T follicular helper cell (primary cell): ENCODE results near the gene DMGDH.
A peak's percentile ranks its signal among the peaks of the same experiment; 100 is the strongest.
"Not testable (repeated sequence)": the region's sequence is repeated elsewhere in the genome, so short reads cannot be mapped to it uniquely, and the experiment has no call there.

Source experiments
- DNase-seq: peaks from one replicate; pipeline ENCODE4 v3.0.0-alpha.2; 2020; ENCODE audit warnings: low read depth

The DMGDH gene

DNA sequence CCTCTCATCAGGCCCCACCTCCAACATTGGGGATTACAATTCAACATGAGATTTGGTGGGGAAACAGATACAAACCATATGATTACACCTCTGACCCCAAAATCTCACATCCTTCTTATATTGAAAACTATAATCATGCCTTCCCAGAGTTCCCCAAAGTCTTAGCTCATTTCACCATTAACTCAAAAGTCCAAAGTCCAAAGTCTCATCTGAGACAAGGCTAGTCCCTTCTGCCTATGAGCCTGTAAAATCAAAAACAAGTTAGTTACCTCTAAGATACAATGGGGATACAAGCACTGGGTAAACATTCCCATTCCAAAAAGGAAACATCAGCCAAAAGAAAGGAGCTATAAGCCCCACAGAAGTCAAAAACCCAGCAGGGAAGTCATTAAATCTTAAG lies 57.6 kb downstream of the DMGDH start:
- no peak for DNase-seq

DNA sequence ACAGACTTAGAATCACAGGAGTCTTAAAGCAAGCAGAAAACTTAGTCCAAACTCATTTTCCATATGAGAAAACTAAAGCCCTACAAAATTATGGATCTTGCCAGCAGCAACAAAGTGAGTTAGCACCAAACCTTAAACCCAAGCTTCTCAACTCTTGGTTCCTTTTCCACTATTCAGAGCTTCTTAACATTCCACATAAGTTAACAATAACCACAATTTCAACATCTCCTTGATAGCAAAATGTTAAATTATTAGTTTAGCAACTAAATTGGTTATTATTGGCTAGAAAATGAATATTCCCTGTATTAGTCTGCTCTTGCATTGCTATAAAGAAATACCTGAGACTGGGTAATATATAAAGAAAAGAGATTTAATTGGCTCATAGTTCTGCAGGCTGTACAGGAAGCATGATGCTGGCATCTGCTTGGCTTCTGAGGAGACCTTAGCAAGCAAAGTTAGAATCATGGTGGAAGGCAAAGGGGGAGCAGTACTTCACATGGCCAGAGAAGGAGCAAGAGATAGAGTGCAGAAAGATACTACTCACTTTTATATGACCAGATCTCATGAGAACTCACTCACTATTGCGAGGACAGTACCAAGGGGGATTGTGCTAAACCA lies 58.1 kb downstream of the DMGDH start:
- DNase-seq: no peak

DNA sequence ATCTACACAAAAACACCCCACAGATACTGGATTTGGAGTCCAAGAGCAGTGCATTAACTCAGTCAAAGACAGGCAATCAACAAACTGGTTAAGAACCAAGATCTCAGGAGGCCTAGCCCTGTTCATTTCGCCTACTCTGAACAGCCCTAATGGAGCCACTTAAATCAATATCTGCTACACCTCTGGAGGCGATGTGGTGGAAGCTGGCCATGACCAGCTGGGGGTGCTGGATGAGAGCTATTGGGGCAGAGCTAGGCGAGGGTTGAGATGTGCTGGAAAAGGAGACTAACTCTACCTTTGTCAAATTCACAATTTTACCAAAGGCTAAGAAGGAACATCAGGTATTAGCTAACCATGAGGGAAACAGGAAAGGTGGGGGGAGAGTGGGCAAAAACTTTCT lies 61.1 kb downstream of the DMGDH start:
- DNase-seq: no peak

DNA sequence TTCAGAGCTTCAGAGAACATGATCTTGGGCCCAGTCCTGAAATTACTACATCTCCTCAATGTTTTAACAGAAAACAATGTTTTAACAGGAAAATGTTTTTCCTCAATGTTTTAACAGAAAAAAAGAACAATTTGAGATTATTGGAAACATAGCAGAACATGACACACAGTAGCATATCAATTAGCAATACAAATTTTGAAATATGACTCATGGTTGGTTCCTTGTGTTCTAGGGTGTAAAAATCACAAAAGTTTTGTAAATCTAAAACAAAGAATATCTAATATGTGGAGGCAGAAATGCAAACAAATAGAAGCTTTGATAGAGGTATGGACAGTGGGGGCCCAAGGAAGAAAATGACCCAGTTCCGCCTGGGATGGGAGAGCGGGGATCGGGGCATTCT lies 61.6 kb downstream of the DMGDH start:
- no peak for DNase-seq

DNA sequence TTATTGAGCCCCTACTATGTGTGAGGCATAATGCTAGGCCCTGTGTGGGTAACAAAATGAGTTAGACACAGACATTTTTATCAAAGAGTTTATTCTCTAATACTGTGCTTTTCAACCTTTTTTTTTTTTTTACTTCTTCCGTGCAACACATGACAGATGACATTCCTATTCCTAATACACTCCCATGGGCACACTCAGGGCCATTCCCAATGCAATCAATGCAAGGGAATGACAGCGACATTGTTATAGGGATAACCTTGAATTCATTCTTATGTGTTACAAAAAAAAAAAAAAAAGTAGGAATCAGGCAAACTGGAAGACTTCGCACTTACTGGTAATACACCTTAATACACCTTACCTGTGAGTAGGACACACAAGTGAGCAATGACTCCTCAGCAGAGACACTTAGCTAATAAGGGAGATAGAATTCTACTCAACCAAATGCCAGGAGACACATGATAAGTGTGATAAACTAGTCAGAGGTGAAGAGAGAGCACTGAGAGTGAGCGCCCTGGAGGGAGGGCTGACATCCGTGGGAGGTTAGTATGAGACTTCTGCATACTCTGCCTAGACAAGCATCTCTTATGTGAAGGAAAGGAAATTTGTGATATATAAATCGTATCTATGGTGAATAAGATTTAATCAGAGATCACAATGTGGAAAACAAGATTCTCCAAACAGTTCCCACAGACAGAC lies 63.4 kb downstream of the DMGDH start:
- DNase-seq: no peak

DNA sequence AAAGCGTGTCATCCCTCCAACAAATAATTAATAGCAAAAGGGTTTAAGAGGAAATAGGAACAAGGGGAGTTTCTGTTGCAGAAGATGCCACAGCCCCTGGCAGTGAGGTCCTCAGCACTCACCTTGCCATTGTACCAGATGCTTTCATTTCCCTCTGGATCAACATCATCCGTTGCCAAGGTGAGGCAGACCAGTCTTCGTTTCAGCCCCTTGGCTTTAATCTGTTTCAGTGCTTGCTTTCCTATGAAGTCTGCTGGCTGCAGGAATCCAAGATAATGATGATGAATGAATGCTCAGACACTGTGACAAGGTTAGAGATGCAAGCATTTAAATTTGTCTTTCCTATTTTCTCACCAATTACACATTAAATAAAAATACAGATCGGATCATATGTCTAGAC lies 64.3 kb downstream of the DMGDH start:
- DNase-seq: no peak

DNA sequence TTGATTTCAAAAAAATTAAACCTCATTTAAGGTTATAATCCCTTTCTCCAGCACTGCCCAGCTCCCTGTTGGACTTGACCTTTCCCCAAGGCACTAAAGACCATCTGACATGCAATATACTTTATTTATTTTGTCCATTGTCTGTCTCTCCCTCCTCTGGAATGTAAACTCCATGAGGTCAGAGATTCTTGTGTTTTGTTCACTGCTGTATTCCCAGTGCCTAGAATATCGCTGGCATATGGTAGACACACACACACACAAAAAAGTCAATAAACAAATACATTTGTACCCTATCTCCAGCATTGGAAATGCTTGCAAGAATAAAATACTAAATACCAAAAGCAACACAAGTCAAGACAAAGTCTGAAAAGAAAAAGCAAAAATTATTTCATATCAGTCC lies 67.1 kb downstream of the DMGDH start:
- DNase-seq: no peak

DNA sequence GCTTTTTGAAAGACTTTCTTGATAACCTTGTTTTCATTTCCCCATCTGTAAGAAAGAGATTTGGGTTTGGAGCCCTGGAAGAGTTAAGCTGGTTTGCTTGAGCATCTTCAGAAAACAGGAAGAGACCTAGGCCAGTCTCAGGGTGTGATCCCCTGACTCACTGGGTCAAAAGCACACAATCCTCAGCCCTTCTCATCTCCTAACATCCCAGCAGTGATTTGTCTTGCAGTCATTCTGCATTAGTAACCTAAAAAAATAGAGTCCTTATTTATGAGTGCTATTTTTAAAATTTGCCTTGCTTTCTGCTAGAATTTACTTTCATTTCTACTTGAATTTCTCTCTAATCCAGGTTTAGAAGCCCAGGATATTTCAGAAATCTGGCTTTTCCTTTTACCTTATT lies 68.0 kb downstream of the DMGDH start:
- DNase-seq: no peak

DNA sequence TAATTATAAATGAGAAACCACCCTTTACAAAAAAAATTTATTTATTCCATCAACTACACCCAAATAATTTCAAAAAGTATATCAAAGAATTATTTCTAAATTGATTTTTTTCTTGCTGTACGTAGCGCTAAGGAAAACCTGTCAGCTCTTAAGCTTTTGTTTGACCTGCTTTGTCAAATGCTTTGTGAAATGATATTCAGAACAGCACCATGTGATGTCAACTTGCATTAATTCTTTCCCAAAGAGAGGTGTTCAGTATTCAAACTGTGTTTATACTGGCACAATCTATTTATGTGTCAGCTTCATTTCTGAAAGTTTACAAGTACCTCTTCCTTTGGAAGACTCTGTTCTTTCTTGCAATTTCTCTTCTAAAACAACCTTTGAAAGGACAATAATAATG lies 72.4 kb downstream of the DMGDH start:
- DNase-seq: no peak

DNA sequence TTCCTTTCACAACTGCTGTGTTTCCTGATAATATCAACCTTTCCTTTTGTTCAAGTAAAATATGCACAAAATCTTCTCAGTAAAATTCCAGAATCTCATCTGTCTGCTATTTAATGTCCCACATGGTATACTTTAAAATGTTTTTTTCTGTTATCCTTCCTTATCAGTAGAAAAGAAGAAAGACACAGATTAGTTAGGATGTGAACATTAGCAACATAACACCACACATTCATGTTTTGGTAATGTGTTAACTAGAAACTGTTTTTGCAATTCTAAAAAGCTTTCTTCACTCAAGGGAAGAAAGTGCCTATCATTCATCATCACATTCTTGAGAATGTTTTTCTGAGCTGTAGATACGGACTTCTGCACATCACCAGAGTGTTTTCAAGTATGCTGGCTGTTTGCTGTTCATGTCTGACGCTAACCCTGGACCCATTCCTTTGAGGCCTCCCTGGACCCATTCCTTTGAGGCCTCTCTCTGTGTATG lies 73.9 kb downstream of the DMGDH start:
- no peak for DNase-seq

DNA sequence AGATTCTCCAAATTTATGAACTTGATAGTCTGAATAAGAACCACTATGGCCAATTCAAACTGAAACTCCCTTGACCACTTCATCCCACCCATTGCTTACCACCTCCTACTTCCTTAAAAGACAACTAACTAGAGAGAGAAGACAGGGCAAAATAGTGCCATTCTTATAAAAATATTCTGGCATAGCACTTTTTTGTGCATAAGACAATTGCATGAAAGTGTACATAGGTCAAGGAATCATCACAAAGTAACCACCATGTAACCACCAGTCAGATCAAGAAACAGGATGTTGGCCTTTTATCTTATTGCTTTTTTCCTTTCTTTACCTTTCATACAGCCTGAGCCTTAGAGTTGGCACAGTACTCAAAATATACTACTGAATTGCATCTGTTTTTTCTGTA lies 76.3 kb downstream of the DMGDH start:
- DNase-seq: no peak

DNA sequence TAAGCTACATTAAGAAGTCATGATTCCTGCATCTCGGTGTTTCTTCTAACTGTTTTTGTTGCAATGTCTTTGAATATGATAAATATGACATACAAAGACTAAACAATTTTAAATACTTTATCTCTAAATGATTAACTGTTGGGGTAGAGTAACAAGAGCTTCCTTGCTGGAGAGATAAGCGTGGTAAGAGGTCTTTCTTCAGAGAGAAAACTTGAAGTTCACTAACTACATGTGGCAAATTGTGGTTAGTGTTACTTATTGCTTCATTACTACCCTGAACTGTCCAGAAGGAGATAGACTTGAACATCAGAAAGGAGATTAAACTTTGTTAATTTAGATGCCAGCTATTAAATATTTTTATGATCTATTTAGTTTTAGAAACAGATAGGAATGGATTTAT lies 77.3 kb downstream of the DMGDH start:
- no peak for DNase-seq

DNA sequence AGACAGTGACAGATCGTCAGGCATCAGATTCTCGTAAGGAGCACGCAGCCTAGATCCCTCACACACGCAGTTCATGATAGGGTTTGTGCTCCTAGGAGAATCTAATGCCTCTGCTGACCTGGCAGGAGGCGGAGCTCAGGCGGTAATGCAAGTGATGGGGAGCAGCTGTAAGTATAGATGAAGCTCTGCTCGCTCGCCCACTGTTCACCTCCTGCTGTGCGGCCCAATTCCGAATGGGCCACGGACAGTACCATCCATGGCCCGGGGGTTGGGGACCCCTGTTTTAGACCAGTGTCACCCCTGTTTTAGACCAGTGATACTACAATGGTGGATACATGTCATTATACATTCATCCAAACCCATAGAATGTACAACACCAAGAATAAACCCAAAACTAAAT lies 80.4 kb downstream of the DMGDH start:
- DNase-seq: no peak

DNA sequence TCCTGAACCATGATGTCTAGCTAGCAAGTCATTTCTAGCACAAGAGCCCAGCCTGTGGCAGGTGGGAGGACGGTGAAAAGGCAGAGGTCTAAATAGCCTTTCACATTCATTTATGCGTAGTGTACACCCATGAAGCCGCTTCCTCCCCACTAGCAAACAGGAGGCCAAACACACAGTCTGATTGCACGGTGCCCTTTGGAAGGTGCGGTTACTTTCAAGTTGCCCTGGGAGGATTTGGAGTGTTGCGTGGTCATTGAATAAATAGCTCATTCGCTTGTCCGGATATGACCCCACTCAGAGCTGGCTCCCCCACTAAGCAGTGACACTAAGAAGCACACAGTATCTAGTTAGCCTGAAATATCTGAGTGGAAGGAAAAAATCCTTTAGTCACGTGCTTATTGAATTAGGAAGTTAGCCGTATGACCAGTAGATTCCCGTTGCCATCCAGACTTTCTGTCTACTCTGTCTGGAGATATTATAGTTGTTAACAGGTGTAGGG lies 83.7 kb downstream of the DMGDH start:
- no peak for DNase-seq

DNA sequence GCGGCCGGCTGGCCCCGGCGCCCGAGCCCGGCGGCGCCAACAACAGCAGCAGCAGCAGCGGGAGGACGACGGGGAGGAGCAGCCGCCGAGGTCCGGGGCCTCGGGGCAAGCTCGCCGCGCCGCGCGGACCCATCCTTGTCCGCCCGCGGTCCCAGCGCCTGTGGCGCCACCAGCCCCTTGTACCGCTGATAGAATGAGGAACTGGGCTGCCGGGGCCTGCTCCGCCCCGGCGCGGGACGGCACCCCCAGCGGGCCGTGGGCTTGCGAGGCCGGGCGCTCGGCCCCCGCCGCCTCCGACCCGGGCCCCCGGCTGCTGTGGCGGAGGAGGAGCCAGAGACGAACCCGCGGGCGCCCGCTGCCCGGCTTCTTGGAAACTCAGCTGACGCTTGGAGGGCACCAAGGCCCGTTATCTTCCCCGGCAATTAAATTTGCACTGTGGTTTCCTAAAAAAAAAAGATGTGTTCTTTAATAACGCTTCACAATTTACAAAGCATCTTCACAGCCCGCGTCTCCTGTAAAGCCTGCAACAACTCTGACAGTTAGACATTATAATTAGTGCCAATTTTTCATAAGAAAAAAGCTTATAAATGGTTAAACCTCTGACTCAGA lies 84.3 kb downstream of the DMGDH start, which contains the start of gene ARSB:
Gene ARSB (minus strand): TSS at position 195 of the 609 bp plus-strand sequence. CDS start 62 bp downstream, at position 133.
- DNase-seq: no peak

DNA sequence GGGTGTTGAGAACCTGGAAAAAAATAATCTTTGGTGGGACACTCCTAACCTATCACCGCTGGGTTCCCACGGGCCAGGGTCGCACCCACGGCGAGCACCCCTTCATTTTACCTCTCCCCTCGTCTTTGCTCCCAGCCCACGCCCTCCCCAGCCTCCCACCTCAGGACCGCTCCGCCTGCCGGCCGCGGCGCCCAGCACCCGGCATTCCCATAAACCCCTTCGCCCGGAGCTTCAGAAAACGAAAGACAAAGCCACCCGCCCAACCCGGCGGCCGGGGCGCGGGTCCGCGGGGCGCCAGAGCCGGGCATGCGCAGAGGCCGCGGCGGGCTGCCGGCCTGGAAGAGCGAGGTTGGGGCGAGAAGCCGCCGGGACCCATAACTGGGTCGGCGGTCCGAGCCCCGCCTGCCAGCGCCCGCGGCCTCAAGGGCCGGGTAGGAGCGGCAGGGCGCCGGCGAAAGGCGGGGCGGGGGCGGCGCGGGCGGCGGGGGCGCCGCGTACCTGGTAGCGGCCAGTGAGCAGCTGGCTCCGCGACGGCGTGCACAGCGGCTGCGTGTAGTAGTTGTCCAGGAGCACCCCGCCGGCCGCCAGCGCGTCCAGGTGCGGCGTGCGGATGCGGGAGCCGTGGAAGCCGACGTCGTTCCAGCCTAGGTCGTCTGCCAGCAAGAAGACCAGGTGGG lies 84.9 kb downstream of the DMGDH start:
- peak; percentile 60 for DNase-seq

DNA sequence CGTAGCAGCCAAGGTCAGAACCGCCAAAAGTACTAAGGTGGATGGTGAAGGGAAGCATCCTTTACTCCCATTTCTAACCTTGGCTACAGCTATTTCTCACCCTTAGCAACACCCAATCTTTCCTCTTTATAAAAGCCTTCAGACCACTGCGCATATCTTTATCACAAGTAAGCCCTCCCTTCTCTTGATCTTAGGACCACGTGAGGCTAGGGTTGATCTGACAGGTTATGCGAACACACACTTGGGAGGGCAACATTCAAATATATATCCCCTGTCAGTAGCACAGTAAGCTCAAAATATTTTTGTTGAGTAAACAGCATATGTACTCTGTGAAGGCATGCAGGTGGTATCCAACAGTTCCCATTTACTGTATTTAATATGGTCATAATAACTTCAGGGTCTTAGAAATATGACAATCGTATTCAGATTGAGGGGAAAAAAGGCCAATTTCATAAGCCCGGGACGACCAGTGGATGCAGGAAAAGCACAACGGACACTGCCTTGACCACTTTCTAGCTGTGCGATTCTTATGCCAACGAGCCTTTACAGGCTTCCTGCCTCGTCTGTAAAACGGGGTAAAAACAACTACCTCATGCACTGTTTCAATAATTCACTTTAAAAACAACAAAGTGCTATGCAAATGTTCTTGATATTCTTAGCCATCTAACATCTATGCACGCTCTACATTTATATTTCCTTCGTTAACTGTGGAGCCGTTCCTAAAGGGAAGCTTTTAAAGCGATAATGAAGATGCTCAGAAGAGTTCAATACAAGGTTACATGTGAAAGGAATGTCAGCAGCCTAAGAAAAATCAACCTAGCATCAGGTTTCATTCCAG lies 85.7 kb downstream of the DMGDH start:
- DNase-seq: no peak

DNA sequence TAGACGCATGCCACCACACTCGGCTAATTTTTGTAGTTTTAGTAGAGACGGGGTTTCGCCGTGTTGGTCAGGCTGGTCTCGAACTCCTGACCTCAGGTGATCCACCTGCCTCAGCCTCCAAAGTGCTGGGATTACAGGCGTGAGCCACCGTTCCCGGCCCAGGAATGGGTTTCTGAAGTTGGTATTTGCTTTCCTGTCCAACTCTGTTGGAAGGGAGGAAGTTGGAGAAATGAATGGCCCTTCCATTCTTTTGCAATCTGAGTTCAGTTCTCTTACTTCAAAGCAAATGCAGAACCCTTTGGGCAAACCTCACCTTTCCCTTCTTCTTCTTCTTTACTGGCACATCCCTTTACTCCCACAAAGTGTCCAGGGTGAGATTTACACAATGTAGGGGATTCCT lies 86.3 kb downstream of the DMGDH start:
- not testable (repeated sequence) for DNase-seq

DNA sequence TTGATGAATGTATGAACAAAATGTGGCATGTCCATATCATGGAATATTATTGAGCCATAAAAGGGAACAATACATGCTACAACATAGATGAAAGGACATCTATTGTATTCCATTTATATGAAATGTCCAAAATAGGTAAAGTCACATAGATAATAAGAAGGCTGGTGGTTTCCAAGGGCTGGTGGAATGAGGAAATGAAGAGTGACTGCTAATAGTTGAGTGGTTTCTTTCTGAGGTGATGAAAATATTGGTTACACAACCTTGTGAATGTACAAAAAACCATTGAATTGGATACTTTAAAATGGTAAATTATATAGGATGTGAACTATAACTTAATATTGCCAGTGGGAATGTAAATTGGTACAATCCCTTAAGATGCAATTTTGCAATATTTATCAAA lies 89.6 kb downstream of the DMGDH start:
- no peak for DNase-seq

DNA sequence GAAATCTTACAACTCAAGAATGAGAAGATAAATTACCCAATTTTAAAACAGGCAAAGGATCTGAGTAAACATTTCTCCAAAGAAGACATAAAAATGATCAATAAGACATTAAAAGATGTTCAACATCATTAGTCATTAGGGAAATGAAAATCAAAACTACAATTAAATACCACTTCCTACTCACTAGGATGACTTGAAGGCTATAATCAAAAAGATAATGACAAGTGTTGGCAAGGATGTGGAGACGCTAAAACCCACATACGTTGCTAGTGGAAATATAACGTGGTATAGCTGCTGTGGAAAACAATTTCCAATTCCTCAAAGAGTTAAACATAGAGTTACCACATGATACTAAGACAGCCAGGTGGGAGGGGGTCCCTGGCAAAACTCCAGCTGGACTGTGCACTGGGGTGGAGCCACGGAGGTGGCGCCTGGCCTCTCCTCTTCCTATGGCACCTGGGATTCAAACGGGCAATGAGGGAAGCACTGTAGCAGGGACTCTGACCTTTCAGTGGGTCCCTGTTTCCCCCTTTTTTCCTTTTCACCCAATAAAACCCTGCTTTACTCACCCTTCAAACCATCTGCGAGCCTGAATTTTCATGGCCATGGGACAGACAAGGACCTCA lies 90.2 kb downstream of the DMGDH start:
- DNase-seq: no peak

DNA sequence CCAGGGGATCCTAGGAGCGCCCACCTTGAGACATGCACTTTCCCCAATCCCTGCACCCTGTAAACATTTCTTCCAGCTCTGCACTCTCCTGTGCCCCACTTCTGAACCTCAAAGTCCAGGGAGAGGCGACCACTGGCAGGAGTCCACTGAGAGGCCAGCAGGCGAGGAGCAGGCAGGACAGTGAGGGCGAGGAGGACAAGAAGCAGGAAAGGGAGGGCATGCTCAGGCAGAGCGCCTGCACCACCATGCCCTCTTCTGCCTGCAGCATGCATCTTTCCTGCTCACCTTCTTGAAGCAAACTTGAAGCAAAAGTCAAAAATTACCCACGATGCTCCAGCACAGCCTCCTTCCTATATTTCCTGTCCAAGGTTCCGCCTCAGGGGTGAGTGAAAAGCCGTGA lies 94.4 kb downstream of the DMGDH start:
- no peak for DNase-seq
